Measurements from ENCODE around the gene TNFAIP2.

TNFAIP2 gene, protein sequence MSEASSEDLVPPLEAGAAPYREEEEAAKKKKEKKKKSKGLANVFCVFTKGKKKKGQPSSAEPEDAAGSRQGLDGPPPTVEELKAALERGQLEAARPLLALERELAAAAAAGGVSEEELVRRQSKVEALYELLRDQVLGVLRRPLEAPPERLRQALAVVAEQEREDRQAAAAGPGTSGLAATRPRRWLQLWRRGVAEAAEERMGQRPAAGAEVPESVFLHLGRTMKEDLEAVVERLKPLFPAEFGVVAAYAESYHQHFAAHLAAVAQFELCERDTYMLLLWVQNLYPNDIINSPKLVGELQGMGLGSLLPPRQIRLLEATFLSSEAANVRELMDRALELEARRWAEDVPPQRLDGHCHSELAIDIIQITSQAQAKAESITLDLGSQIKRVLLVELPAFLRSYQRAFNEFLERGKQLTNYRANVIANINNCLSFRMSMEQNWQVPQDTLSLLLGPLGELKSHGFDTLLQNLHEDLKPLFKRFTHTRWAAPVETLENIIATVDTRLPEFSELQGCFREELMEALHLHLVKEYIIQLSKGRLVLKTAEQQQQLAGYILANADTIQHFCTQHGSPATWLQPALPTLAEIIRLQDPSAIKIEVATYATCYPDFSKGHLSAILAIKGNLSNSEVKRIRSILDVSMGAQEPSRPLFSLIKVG

DNA sequence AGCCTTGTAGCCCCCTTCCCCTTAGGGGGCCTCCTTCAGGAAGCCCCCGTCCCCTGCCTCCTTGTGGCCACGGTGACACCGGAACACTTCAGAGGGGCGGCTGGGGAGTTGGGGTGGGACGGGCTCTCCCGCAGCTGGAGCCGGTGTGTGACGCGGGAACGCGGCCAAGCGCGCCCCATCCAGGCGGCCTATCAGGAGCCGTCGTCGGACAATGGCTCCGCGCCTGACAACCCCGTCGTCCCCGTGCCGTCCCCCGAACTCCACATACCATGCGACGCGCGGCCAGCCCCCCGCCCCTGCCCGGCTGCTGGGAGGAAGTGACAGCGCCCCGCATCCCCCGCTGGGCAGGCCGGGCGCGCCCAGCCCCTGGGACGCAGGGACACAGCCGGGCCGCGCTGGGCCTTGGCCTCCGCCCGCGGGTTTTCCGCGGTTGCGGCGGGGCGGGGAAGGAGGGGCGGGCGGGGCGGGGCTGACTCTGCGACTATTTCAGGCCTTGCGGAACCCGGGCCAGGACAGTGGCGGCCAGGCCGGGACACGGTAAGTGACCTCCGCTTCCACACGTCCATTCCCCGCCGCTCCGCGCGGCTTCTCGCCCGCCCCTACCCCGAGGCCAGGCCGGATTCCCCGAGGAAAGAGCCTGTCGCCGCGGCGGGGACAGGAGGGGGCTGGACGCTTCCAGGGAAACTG, at the start of gene TNFAIP2:
Gene TNFAIP2 (plus strand): TSS at position 515 of the 687 bp plus-strand sequence. CDS start 2,997 bp downstream, outside the sequence.
- FAIRE-seq, result no peak

- FAIRE-seq, result no peak
Observed at GRCh38 chr14:103073876-103074728, 49.2 kb upstream of the TNFAIP2 start.

GRCh38 chr14:103074729-103075367, 48.4 kb upstream of the TNFAIP2 start:
- no peak for FAIRE-seq

DNA sequence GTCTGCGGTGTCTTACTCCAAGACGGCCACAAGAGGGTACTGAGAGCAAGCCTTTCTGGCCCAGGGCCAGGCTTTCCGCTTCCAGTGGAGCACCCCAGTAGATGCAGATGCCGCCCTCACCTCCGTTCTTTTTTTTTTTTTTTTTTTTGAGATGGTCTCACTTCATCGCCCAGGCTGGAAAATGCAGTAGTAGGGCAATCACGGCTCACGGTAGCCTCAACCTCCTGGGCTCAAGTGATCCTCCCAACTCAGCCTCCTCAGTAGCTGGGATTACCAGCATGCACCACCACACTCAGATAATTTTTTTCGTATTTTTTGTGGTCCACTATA, 44.9 kb upstream of the TNFAIP2 start:
- no peak for FAIRE-seq

DNA sequence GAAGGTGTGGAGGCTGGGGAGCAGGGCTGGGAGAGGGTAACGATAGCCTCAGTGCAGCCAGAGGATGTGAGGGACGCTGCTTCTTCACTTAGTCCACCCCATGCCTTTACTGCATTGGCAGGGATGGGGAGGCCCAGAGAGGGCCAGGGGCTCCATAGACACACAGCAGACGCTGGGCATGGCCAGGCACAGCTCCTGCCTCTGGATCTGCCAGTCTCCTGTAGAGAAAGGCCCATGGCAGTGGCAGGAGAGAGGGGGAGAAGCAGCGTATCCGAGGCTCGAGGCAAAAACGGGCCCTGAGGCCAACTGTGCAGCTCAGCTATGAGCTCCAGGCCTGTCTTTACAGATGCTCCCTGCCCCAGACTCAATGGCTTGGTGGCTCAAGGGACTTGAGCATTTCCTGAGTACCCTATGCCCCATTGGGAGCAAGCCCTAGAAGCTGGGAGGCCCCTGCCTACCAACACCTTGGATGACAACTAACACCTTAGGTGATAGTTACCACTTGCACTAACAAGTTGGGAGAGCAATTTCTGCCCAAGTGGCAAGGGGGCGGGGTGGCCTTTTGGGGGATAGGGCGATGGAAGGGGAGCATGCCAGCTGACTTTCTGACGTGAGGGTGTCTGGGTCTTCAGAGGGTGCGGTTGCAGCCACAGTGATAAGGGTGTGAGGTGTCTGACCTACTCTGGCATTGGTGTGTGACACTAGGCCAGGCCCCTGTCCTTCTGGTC, 44.2 kb upstream of the TNFAIP2 start:
- FAIRE-seq, result no peak

- FAIRE-seq, result no peak
Observed at GRCh38 chr14:103081951-103082350, 41.3 kb upstream of the TNFAIP2 start.

DNA sequence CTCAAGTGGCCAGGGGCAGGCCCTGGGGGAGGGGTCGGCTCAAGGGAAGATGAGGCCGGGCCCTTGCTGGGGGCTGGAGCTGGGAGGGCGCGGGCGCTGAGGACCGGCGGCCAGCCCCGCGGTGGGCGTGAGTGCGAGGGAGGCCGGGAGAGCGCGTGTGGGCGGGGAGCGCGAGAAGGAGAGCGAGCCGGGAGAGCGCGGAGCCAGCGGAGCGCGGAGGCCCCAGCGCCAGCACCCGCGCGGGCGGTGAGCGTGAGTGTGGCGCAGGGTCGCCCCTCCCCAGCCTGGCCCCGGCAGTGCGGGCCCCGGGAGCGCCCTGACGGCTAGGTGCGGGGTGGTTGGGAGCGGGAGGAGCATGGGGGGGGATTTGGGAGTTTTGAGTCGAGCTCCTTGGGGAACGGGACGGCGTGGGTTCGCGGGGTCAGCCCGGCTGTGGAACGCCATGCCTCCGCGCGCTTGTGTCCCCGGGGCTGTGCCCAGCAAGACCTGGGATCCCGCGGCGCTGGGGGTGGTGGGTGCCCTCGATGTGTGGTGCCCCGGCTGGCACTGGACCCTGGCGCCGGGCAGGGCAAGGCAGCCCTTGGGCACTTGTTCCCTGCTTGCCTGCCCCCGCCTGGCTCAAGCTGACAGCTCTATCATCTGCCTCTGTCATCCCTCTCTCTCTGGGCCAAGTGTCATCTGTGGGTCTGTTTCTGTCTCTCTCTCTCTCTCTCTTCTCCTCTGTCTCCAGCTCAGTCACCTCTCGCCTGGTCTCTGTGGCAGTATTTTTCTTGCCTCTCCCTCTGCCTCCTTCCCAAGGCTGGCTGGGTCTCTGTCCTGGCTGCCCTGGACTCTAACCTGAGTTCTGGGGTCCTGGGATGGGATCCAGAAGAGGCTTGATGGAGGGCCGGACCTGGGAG, 39.0 kb upstream of the TNFAIP2 start, which contains the start of gene LBHD2:
Gene LBHD2 (plus strand): TSS at position 190 of the 899 bp plus-strand sequence. CDS start 1,803 bp downstream, outside the sequence.
- no peak for FAIRE-seq

- FAIRE-seq, result no peak
Observed at GRCh38 chr14:103085106-103086091, 37.9 kb upstream of the TNFAIP2 start.

DNA sequence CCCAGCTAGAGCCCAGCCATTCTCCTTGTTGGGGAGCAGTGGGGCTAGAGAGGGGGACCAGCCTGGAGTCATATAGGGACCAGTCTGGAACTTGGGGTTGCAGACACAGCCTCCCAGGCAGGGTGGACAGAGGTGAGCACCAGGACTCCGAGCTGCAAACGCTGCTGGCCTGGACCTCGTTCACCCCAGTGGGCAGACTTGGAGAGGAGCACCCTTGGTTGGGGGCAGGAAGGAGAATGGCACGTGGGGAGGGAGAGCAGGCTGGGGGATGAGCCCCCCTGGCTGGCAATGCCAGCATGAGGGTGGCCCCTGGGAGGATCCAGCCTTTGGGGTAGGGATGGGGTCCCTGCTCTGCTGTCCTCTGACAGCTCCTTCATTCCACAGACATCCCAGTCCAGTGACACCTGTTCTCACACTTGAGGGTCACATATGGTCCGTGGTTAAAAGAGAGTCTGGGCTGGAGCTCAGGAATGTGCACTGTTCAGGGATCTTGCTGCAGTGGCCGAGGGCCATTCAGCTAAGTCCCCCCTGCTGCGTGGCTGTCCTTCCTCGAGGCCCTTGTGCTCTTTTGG, 36.4 kb upstream of the TNFAIP2 start:
- FAIRE-seq, result no peak

DNA sequence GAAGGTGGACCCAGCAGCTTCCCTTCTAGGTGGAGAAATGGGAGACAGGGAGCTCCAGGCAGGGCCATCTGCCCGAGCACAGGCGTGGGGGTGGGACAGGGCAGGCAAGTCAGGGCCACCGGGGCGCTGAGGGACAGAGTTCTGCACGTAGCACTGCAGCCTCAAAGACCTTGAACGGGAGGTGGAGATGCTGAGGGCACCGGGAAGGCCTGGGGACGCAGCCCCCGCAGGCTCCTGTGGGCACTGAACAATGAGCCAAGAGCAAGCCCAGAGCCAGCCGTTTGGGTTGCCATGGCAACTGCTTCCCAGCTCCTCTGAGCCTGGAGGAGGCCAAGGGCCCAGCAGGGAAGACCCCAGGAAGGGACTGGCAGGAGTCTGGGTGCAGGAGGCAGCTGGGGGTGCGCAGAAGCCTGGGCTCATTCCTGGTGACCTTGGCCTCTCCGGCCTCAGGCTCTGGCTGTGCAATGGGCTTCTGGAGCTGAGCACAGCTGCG, 35.9 kb upstream of the TNFAIP2 start:
- no peak for FAIRE-seq

- no peak for FAIRE-seq
Observed at GRCh38 chr14:103088921-103089320, 34.3 kb upstream of the TNFAIP2 start.

DNA sequence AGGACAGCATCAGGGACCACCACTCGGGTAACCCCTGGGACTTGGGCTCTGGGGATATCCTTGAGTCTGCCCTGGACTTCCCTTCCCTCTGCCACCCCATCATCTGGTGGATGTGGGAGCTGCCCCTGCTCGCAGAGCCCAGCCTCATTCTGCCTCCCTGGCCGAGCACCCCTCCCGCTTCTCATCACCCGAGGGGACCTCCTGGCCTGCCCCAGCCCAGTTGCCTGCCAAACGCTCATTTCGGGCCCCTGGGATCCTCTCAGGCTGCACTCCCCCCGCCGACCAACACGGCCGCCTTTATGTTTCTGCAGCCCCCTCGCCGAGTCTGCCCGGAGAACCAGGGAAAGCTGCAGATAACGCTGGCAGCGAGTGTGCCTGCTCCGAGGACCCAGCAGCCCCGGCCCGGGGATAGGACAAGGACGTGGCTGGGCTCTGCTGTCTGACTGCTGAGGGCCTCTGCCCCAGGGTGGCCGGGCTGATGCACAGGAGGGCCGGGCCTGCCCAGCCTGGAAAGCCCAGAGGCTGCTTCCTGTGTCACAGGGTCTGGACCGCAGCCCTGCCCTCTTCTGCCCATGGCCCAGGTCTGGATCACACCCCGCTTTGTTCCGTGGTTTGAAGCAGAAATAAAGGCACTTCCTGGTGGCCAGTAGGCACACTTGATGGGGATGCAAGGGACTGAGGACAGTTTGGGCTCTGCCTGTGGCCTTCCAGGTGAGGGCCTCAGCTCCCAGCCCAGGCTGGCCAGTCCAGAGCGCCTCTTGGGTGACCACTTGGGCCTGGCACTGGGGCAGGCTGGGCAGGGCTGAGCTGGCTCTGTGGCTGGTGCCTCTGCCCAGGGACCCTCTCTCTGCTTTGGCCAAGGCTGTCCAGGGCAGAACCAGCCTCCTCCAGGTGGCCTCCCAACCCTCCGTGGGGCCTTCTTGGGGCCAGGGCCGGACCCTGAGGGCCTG, 33.6 kb upstream of the TNFAIP2 start:
- FAIRE-seq, result no peak

GRCh38 chr14:103090481-103091020, 32.7 kb upstream of the TNFAIP2 start:
- FAIRE-seq, result no peak

GRCh38 chr14:103091041-103091882, 32.0 kb upstream of the TNFAIP2 start:
- FAIRE-seq, result no peak

DNA sequence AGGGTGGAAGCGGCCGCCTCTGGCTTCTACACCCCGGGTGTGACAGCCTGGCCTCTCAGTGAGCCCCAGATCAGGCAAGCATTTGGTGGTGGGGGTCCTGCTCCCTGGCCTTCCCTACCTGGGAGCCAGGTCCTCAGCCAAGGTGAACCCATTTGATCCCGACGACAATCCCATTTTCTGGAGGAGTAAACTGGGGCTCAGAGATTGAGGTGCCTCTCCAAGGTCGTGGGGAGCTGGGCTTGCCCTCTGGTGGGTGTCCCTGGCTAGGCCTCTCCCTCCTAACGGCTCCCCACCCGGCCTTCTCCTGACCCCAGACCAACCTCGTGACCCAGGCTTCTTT, 31.4 kb upstream of the TNFAIP2 start:
- FAIRE-seq, result no peak

- no peak for FAIRE-seq
Observed at GRCh38 chr14:103093856-103094405, 29.3 kb upstream of the TNFAIP2 start.
